Lung (tissue), 12 donors: Measurements from ENCODE around the gene PARP3. TPM values are rescaled to one million over a fixed set of nuclear protein-coding genes. Genes with fewer than 3 reads are reported as not detected.

Source experiments
- ATAC-seq: fragments of 200-7000 bp; cut with Tn5 transposase; one replicate; pipeline ENCODE4 v1.9.1; 2020; ENCODE audit warnings: moderate number of reproducible peaks; ENCODE audit not compliant: insufficient read depth, low FRiP score
- DNase-seq, 3 donors: peaks; one replicate each; pipeline ENCODE4 v3.0.0-alpha.2; 2013 to 2017
- H3K27ac ChIP-seq, 2 donors: one replicate each; pipeline ENCODE4 v1.5.1; 2013; ENCODE audit warnings: mild to moderate bottlenecking in 2 of 2, moderate library complexity in 2 of 2, control low read depth in 1 of 2, inconsistent platforms in 1 of 2, low read depth in 1 of 2, low read length in 1 of 2
- H3K27me3 ChIP-seq, 3 donors: one replicate each; pipeline ENCODE4 v1.5.1; 2013; ENCODE audit warnings: low read length in 2 of 3; ENCODE audit not compliant: control insufficient read depth in 3 of 3, insufficient read depth in 3 of 3
- H3K36me3 ChIP-seq, 4 donors: one replicate each; pipeline ENCODE4 v1.5.1; 2013; ENCODE audit warnings: low read length in 4 of 4, mild to moderate bottlenecking in 1 of 4, moderate library complexity in 1 of 4; ENCODE audit not compliant: control insufficient read depth in 4 of 4, insufficient read depth in 4 of 4
- H3K4me1 ChIP-seq, 5 donors: one replicate each; pipeline ENCODE4 v1.5.1; 2013; ENCODE audit warnings: low read length in 5 of 5, mild to moderate bottlenecking in 2 of 5, moderate library complexity in 1 of 5; ENCODE audit not compliant: control insufficient read depth in 5 of 5, insufficient read depth in 5 of 5
- H3K4me3 ChIP-seq: one replicate; pipeline ENCODE4 v1.5.1; 2013; ENCODE audit warnings: mild to moderate bottlenecking, control low read depth, moderate library complexity
- H3K9ac ChIP-seq, 2 donors: one replicate each; pipeline ENCODE4 v1.5.1; 2013; ENCODE audit warnings: low read length in 2 of 2, control low read depth in 1 of 2; ENCODE audit not compliant: insufficient read depth in 1 of 2
- H3K9me3 ChIP-seq, 4 donors: one replicate each; pipeline ENCODE4 v1.5.1; 2013; ENCODE audit warnings: low read length in 3 of 4, mild to moderate bottlenecking in 1 of 4, moderate library complexity in 1 of 4; ENCODE audit not compliant: control insufficient read depth in 4 of 4, insufficient read depth in 3 of 4
- WGBS, 2 donors: extraction: QIAGEN DNeasy Blood & Tissue Kit; methylation state at CpG; one replicate each; pipeline ENCODE4 v1.1.7; 2013; 5-methylcytosine and 5-hydroxymethylcytosine counted together
- polyA plus RNA-seq, 2 donors: library from polyadenylated mRNA; stranded (reverse); fragments of 200-250 nt; gene quantifications; one replicate each; pipeline ENCODE4 v1.2.1, GENCODE V29; 2013
- total RNA-seq, 2 donors: library from RNA; depleted of rRNA in 1 of 2; stranded (reverse); fragments of >200 nt in 1 of 2; gene quantifications; one replicate each; pipeline ENCODE4 v1.2.1, GENCODE V29; 2014 to 2021
- TF ChIP-seq, protein P1 (sequence below): IDR thresholded peaks from 2 replicates; pipeline ENCODE4 v1.5.1; 2012; ENCODE audit warnings: mild to moderate bottlenecking; ENCODE audit errors: control extremely low read depth, extremely low read depth
- donor health status: control.
- donor health status: control.
- donor health status: Bipolar disorder and iron deficiency.
- donor health status: healthy.
- donor health status: DM: yes; HTN: yes; CAD: no.

Gene PARP3
- total and polyA plus RNA-seq, 4 donors: 15.3 to 36.7 (median 21.0) TPM

DNA sequence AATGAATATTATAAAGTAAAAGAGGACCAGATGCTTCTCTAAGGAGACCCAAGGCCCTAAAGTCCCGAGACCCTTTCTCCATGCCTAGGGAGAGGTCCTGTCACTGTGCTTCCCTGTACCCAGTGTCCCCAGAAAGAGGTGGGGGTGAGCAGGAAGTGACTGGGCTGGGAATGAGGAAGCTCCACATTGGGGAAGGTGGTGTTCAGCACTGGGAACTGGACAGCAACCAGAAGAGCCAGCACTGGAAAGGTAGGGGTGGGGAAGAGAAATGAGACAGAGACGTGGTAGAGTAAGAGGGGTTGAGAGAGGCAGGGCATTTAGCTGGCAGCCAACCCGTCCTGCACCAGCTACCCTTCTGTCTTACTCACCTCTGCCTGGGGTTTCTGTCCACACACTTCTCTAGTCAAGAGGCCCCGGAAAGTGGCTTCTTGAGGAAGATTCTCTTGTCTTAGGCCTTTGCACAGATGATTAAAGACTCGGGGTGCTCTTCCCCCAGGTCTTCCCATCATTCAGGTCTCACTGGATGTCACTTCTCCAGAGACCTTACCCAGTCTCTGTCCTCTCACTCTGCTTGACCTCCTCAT, 12.7 kb upstream of the PARP3 start:
- no peak for DNase-seq
- Histone ChIP-seq H3K9me3 (no peaks in the 10 kb centered on the region), H3K9ac (no peak overlapping the region), H3K4me3 (no peak overlapping the region), H3K27me3 (no peaks in the 10 kb centered on the region), H3K27ac (no peak overlapping the region), H3K36me3 (peaks cover 5 to 29% (median 8%) of the 10 kb centered on the region in 4 donors), H3K4me1 (no peaks in the 10 kb centered on the region)
- 78 to 79% methylated on average over 5 of the region's 5 CpGs for WGBS, 2 donors
- ATAC-seq: no peak
- TF ChIP-seq, protein P1, sequence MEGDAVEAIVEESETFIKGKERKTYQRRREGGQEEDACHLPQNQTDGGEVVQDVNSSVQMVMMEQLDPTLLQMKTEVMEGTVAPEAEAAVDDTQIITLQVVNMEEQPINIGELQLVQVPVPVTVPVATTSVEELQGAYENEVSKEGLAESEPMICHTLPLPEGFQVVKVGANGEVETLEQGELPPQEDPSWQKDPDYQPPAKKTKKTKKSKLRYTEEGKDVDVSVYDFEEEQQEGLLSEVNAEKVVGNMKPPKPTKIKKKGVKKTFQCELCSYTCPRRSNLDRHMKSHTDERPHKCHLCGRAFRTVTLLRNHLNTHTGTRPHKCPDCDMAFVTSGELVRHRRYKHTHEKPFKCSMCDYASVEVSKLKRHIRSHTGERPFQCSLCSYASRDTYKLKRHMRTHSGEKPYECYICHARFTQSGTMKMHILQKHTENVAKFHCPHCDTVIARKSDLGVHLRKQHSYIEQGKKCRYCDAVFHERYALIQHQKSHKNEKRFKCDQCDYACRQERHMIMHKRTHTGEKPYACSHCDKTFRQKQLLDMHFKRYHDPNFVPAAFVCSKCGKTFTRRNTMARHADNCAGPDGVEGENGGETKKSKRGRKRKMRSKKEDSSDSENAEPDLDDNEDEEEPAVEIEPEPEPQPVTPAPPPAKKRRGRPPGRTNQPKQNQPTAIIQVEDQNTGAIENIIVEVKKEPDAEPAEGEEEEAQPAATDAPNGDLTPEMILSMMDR: no peak

DNA sequence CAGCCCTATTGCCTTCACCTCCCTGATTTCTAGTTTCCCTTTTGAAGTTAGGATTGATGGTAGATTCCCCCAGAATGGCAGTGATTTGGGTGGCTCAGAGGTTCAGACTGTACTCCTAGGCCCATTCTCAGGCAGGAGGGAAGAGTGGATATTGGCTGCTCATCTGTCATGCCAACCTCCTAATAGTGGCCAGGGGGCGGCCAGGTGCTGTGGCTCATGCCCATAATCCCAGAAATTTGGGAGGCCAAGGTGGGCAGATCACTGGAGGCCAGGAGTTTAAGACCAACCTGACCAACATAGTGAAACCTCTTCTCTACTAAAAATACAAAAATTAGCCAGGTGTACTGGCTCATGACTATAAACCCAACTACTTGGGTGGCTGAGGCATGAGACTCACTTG, 11.7 kb upstream of the PARP3 start:
- Histone ChIP-seq H3K36me3 (peaks cover 7 to 36% (median 10%) of the 10 kb centered on the region in 4 donors), H3K4me1 (no peaks in the 10 kb centered on the region), H3K4me3 (no peak overlapping the region), H3K27me3 (no peaks in the 10 kb centered on the region), H3K9me3 (no peaks in the 10 kb centered on the region), H3K9ac (no peak overlapping the region), H3K27ac (no peak overlapping the region)
- ATAC-seq (no peak), DNase-seq (no peak)
- TF ChIP-seq, protein P1: no peak
- 93 to 95% methylated on average over 1 of the region's 1 CpG for WGBS, 2 donors

DNA sequence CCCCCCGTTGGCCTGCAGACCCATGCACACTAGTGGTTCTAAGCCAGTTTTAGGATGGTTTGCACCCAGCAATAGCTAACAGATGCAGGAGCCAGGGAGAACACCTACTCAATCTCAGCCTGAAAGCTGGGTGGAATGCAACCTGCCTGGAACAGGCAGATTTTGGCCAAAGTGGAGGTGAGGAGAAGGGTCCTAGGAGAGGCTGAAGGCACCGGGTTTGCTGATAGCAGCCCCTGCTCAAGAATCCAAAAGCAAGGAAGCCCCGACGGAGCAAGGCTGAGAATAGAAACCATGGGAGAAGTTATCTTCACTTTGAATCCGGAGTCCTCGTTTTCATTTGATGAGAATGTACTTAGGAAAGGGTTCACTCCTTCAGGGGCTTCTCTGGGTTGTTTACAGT, 10.4 kb upstream of the PARP3 start:
- WGBS, 2 donors: 92 to 93% methylated on average over 6 of the region's 6 CpGs
- no peak for ATAC-seq

More for the DNA sequence above, 10.4 kb upstream of the PARP3 start:
- Histone ChIP-seq H3K27ac (no peak overlapping the region), H3K9ac (no peak overlapping the region), H3K4me3 (no peak overlapping the region), H3K27me3 (no peaks in the 10 kb centered on the region), H3K4me1 (no peaks in the 10 kb centered on the region), H3K36me3 (peaks cover 13 to 45% (median 21%) of the 10 kb centered on the region in 4 donors), H3K9me3 (no peaks in the 10 kb centered on the region)
- no peak for DNase-seq
- TF ChIP-seq, protein P1: no peak
